SK-N-SH treated with all-trans-retinoic acid at 6 μM for 48 hours (cell line): ENCODE results near the gene PTX4.

ENCODE experiments used
- ATAC-seq: fragments of 200-7000 bp; cut with Tn5 transposase; 3 replicates; pipeline ENCODE4 v1.9.1; 2020; ENCODE audit warnings: mild to moderate bottlenecking, moderate library complexity
- ARNTL ChIP-seq: fragments of 450-650 bp; formaldehyde crosslinking; IDR thresholded peaks from 2 replicates; pipeline ENCODE4 v1.5.0; 2020; ENCODE audit warnings: low read depth, mild to moderate bottlenecking, moderate library complexity, borderline replicate concordance
- BACH2 ChIP-seq: fragments of 250-450 bp; sonication (Bioruptor Pico); IDR thresholded peaks from 2 replicates; pipeline ENCODE4 v1.9.0; 2021; ENCODE audit warnings: mild to moderate bottlenecking, borderline replicate concordance
- CSDC2 ChIP-seq: fragments of 250-450 bp; sonication (Bioruptor Pico); IDR thresholded peaks from 2 replicates; pipeline ENCODE4 v1.5.0; 2020; ENCODE audit warnings: mild to moderate bottlenecking, moderate library complexity
- OSR1 ChIP-seq: fragments of 250-450 bp; sonication (Bioruptor Pico); IDR thresholded peaks from 2 replicates; pipeline ENCODE4 v1.8.0; 2022; ENCODE audit warnings: moderate library complexity, mild to moderate bottlenecking, inconsistent platforms
- PPARA ChIP-seq: fragments of 250-450 bp; sonication (Bioruptor Pico); IDR thresholded peaks from 2 replicates; pipeline ENCODE4 v1.5.0; 2020; ENCODE audit warnings: mild to moderate bottlenecking, borderline replicate concordance
- RARB ChIP-seq: fragments of 250-450 bp; sonication (Bioruptor Pico); IDR thresholded peaks from 2 replicates; pipeline ENCODE4 v1.8.0; 2021; ENCODE audit warnings: mild to moderate bottlenecking, moderate library complexity
- SNAI2 ChIP-seq: fragments of 250-450 bp; sonication (Bioruptor Pico); IDR thresholded peaks from 2 replicates; pipeline ENCODE4 v1.5.0; 2020; ENCODE audit warnings: mild to moderate bottlenecking, moderate library complexity
- TCF4 ChIP-seq: fragments of 250-450 bp; sonication (Bioruptor Pico); IDR thresholded peaks from 2 replicates; pipeline ENCODE4 v1.8.0; 2021; ENCODE audit warnings: mild to moderate bottlenecking, moderate library complexity, borderline replicate concordance
- TOX ChIP-seq: fragments of 250-450 bp; sonication (Bioruptor Pico); IDR thresholded peaks from 2 replicates; pipeline ENCODE4 v1.8.0; 2021; ENCODE audit warnings: mild to moderate bottlenecking, moderate library complexity, borderline replicate concordance
- TSHZ2 ChIP-seq: fragments of 250-450 bp; sonication (Bioruptor Pico); IDR thresholded peaks from 2 replicates; pipeline ENCODE4 v1.5.0; 2020; ENCODE audit warnings: mild to moderate bottlenecking, moderate library complexity
- ZC3H10 ChIP-seq: fragments of 250-450 bp; sonication (Bioruptor Pico); IDR thresholded peaks from 2 replicates; pipeline ENCODE4 v1.5.1; 2021; ENCODE audit warnings: mild to moderate bottlenecking, moderate library complexity
- ZFP3 ChIP-seq: fragments of 250-450 bp; sonication (Bioruptor Pico); IDR thresholded peaks from 2 replicates; pipeline ENCODE4 v1.5.0; 2020; ENCODE audit warnings: mild to moderate bottlenecking, moderate library complexity
- ZFP30 ChIP-seq: fragments of 450-650 bp; formaldehyde crosslinking; IDR thresholded peaks from 2 replicates; pipeline ENCODE4 v1.5.0; 2022; ENCODE audit warnings: mild to moderate bottlenecking, moderate library complexity
- ZNF565 ChIP-seq: fragments of 450-650 bp; formaldehyde crosslinking; conservative IDR thresholded peaks from 2 replicates; pipeline ENCODE4 v1.5.0; 2020; ENCODE audit warnings: low read depth, mild to moderate bottlenecking, moderate library complexity
- ZNF8 ChIP-seq: fragments of 450-650 bp; formaldehyde crosslinking; IDR thresholded peaks from 2 replicates; pipeline ENCODE4 v1.5.0; 2020; ENCODE audit warnings: mild to moderate bottlenecking, moderate library complexity
- TF ChIP-seq, protein P1 (sequence below): fragments of 250-450 bp; sonication (Bioruptor Pico); IDR thresholded peaks from 2 replicates; pipeline ENCODE4 v1.8.0; 2021; ENCODE audit warnings: low read depth, mild to moderate bottlenecking, moderate library complexity, borderline replicate concordance
- TF ChIP-seq, protein P2 (sequence below): fragments of 250-450 bp; sonication (Bioruptor Pico); IDR thresholded peaks from 2 replicates; pipeline ENCODE4 v1.8.0; 2020; ENCODE audit warnings: mild to moderate bottlenecking, moderate library complexity, borderline replicate concordance
- TF ChIP-seq, protein P3 (sequence below): fragments of 250-450 bp; sonication (Bioruptor Pico); IDR thresholded peaks from 2 replicates; pipeline ENCODE4 v1.5.1; 2021; ENCODE audit warnings: mild to moderate bottlenecking, moderate library complexity

Gene PTX4

GRCh38 chr16:1528921-1529537 lies 40.3 kb upstream of the PTX4 start:
- ATAC-seq, result no peak
- no peak for TF ChIP-seq ZFP30 (CRISPR knock-in tag)
- no peak for TF ChIP-seq ZFP3 (CRISPR knock-in tag)
- TF ChIP-seq ZNF8, result no peak
- TF ChIP-seq, protein P1, sequence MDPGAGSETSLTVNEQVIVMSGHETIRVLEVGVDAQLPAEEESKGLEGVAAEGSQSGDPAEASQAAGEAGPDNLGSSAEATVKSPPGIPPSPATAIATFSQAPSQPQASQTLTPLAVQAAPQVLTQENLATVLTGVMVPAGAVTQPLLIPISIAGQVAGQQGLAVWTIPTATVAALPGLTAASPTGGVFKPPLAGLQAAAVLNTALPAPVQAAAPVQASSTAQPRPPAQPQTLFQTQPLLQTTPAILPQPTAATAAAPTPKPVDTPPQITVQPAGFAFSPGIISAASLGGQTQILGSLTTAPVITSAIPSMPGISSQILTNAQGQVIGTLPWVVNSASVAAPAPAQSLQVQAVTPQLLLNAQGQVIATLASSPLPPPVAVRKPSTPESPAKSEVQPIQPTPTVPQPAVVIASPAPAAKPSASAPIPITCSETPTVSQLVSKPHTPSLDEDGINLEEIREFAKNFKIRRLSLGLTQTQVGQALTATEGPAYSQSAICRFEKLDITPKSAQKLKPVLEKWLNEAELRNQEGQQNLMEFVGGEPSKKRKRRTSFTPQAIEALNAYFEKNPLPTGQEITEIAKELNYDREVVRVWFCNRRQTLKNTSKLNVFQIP, result no peak
- TF ChIP-seq, protein P2, sequence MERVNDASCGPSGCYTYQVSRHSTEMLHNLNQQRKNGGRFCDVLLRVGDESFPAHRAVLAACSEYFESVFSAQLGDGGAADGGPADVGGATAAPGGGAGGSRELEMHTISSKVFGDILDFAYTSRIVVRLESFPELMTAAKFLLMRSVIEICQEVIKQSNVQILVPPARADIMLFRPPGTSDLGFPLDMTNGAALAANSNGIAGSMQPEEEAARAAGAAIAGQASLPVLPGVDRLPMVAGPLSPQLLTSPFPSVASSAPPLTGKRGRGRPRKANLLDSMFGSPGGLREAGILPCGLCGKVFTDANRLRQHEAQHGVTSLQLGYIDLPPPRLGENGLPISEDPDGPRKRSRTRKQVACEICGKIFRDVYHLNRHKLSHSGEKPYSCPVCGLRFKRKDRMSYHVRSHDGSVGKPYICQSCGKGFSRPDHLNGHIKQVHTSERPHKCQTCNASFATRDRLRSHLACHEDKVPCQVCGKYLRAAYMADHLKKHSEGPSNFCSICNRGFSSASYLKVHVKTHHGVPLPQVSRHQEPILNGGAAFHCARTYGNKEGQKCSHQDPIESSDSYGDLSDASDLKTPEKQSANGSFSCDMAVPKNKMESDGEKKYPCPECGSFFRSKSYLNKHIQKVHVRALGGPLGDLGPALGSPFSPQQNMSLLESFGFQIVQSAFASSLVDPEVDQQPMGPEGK (CRISPR knock-in tag), result no peak
- no peak for TF ChIP-seq ZNF565 (CRISPR knock-in tag)
- TF ChIP-seq PPARA (CRISPR knock-in tag), result no peak
- no peak for TF ChIP-seq RARB (CRISPR knock-in tag)
- TF ChIP-seq ARNTL (CRISPR knock-in tag), result no peak
- TF ChIP-seq, protein P3, sequence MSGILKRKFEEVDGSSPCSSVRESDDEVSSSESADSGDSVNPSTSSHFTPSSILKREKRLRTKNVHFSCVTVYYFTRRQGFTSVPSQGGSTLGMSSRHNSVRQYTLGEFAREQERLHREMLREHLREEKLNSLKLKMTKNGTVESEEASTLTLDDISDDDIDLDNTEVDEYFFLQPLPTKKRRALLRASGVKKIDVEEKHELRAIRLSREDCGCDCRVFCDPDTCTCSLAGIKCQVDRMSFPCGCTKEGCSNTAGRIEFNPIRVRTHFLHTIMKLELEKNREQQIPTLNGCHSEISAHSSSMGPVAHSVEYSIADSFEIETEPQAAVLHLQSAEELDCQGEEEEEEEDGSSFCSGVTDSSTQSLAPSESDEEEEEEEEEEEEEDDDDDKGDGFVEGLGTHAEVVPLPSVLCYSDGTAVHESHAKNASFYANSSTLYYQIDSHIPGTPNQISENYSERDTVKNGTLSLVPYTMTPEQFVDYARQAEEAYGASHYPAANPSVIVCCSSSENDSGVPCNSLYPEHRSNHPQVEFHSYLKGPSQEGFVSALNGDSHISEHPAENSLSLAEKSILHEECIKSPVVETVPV, result no peak
- TF ChIP-seq, all 23 proteins: peak for 0

GRCh38 chr16:1527836-1528811 lies 39.4 kb upstream of the PTX4 start:
- ATAC-seq, result no peak
- TF ChIP-seq ZNF8 (no peak), TCF4 (CRISPR knock-in tag) (no peak), ZC3H10 (CRISPR knock-in tag) (no peak), ZFP3 (CRISPR knock-in tag) (no peak), OSR1 (CRISPR knock-in tag) (no peak), BACH2 (CRISPR knock-in tag) (no peak), ARNTL (CRISPR knock-in tag) (no peak), TSHZ2 (CRISPR knock-in tag) (no peak), PPARA (CRISPR knock-in tag) (no peak), TOX (CRISPR knock-in tag) (no peak), RARB (CRISPR knock-in tag) (no peak), SNAI2 (no peak), CSDC2 (CRISPR knock-in tag) (no peak)
- TF ChIP-seq, protein P1, result no peak
- TF ChIP-seq, protein P3, result no peak
